Endothelial cell of umbilical vein (primary cell): ENCODE data around the gene KCTD16. TPM values are rescaled to one million over a fixed set of nuclear protein-coding genes. Genes with fewer than 3 reads are reported as not detected.

Experiments
- BruUV-seq: library from RNA; stranded (reverse); fragments of 400-500 nt; replicated peaks from 2 replicates; lab custom pipeline; 2021; lab: Mats Ljungman, UMichigan
- CTCF ChIA-PET: fragments of 300-600, 350-600 bp; sonication (Branson Sonifier 250); formaldehyde crosslinking; loops from one replicate; lab custom pipeline; 2021; ENCODE audit warnings: antibody characterized with exemption, inconsistent platforms; lab: Charles Lee
- POLR2A ChIA-PET: fragments of 300-600, 350-600 bp; sonication (Branson Sonifier 250); formaldehyde crosslinking; loops from one replicate; lab custom pipeline; 2021; ENCODE audit warnings: antibody characterized with exemption, inconsistent platforms; lab: Charles Lee
- DNase-seq: peaks from one replicate; pipeline ENCODE4 v3.0.0-alpha.2; 2011; ENCODE audit warnings: low read depth, low spot score
- FAIRE-seq: peaks from 2 replicates; lab custom pipeline; 2011; peaks lifted over from hg19 to GRCh38; lab: Jason Lieb, UNC
- H2AFZ ChIP-seq: 2 replicates; pipeline ENCODE4 v1.6.0; 2012; ENCODE audit warnings: low read depth, low read length, control low read depth, inconsistent platforms
- H3K27ac ChIP-seq: 2 replicates; pipeline ENCODE4 v1.5.1; 2011; ENCODE audit warnings: low read depth, mild to moderate bottlenecking, control low read depth, low read length, moderate library complexity; ENCODE audit not compliant: insufficient read depth
- H3K27me3 ChIP-seq, 2 experiments: 2 replicates each; pipeline versions ENCODE4 v1.6.0 to v1.6.1; 2011; ENCODE audit warnings: low read length in 2 of 2, mixed read lengths in 1 of 2; ENCODE audit not compliant: control insufficient read depth in 2 of 2, insufficient read depth in 2 of 2
- H3K36me3 ChIP-seq, 2 experiments: 2 replicates in 1 of 2; 3 replicates in 1 of 2; pipeline ENCODE4 v1.5.1; 2011; ENCODE audit warnings: low read length in 2 of 2, mild to moderate bottlenecking in 1 of 2, moderate library complexity in 1 of 2; ENCODE audit not compliant: control insufficient read depth in 2 of 2, insufficient read depth in 2 of 2; ENCODE audit errors: extremely low read depth in 1 of 2
- H3K4me1 ChIP-seq: 3 replicates; pipeline ENCODE4 v1.5.1; 2011; ENCODE audit warnings: mild to moderate bottlenecking, low read length; ENCODE audit not compliant: control insufficient read depth, insufficient read depth; ENCODE audit errors: extremely low read depth
- H3K4me2 ChIP-seq: 2 replicates; pipeline ENCODE4 v1.6.1; 2011; ENCODE audit warnings: low read length, control low read depth, mixed read lengths; ENCODE audit not compliant: insufficient read depth
- H3K4me3 ChIP-seq, 3 experiments: fragments of 200-600 bp in 1 of 3; sonication (generic), shearing (Covaris generic) in 1 of 3; replicated peaks in 1 of 3; 2 replicates each; pipeline ENCODE4 v1.5.1; 2011 to 2016; ENCODE audit warnings: control low read depth in 3 of 3, low read length in 3 of 3, mild to moderate bottlenecking in 2 of 3, inconsistent platforms in 1 of 3, low read depth in 1 of 3, moderate library complexity in 1 of 3; ENCODE audit not compliant: insufficient read depth in 1 of 3
- H3K79me2 ChIP-seq: 2 replicates; pipeline ENCODE4 v1.6.0; 2012; ENCODE audit warnings: low read length, inconsistent platforms; ENCODE audit not compliant: control insufficient read depth, insufficient read depth
- H3K9ac ChIP-seq: replicated peaks from 2 replicates; pipeline ENCODE3; 2011; ENCODE audit warnings: low read length, control low read depth; ENCODE audit not compliant: insufficient read depth; ENCODE audit errors: extremely low read depth
- H3K9me1 ChIP-seq: replicated peaks from 3 replicates; pipeline ENCODE4 v1.6.0; 2011; ENCODE audit warnings: mild to moderate bottlenecking, low read length; ENCODE audit not compliant: control insufficient read depth, insufficient read depth; ENCODE audit errors: extremely low read depth
- H3K9me3 ChIP-seq: replicated peaks from 2 replicates; pipeline ENCODE4 v1.5.1; 2012; ENCODE audit warnings: low read length, inconsistent platforms; ENCODE audit not compliant: control insufficient read depth, insufficient read depth
- H4K20me1 ChIP-seq: replicated peaks from 2 replicates; pipeline ENCODE3; 2011; ENCODE audit warnings: mild to moderate bottlenecking, low read length; ENCODE audit not compliant: control insufficient read depth, insufficient read depth; ENCODE audit errors: extremely low read depth
- CTCF ChIP-seq, 2 donors: IDR thresholded peaks; 1 replicate in 1 of 2; 2 replicates in 1 of 2; pipeline ENCODE4 v1.5.1; 2011; ENCODE audit warnings: low read length in 2 of 2, mild to moderate bottlenecking in 2 of 2, moderate library complexity in 2 of 2, control low read depth in 1 of 2, inconsistent platforms in 1 of 2, low read depth in 1 of 2; ENCODE audit not compliant: insufficient read depth in 1 of 2; ENCODE audit errors: extremely low read depth in 1 of 2
- EZH2 ChIP-seq: IDR thresholded peaks from 2 replicates; pipeline ENCODE4 v1.6.1; 2012; ENCODE audit warnings: borderline replicate concordance, low read depth, mild to moderate bottlenecking, moderate library complexity, low read length, inconsistent platforms; ENCODE audit not compliant: severe bottlenecking
- GATA2 ChIP-seq: IDR thresholded peaks from 2 replicates; pipeline ENCODE4 v1.7.0; 2011; ENCODE audit warnings: low read depth, mild to moderate bottlenecking, moderate library complexity, mixed read lengths, low read length; ENCODE audit not compliant: insufficient read length, insufficient read depth
- JUN ChIP-seq: IDR thresholded peaks from 2 replicates; pipeline ENCODE4 v1.6.1; 2011; ENCODE audit warnings: borderline replicate concordance, low read depth; ENCODE audit not compliant: insufficient read length, insufficient read depth
- MAX ChIP-seq: IDR thresholded peaks from 2 replicates; pipeline ENCODE4 v1.6.1; 2011; ENCODE audit not compliant: insufficient read depth, insufficient read length
- POLR2AphosphoS5 ChIP-seq: IDR thresholded peaks from 2 replicates; pipeline ENCODE4 v1.6.1; 2012; ENCODE audit warnings: low read depth, mild to moderate bottlenecking, control low read depth, low read length, moderate library complexity; ENCODE audit not compliant: insufficient read depth
- dilution Hi-C: fragments of 300-500 bp; cut with MboI; formaldehyde crosslinking; loops from one replicate; pipeline ENCODE4 v1.15.0; 2019; ENCODE audit warnings: low sequenced_read_pairs; ENCODE audit not compliant: extremely low pct_ligation_motif_present
- intact Hi-C: fragments of 100-400 bp; cut with micrococcal nuclease; formaldehyde crosslinking; loops from one replicate; pipeline ENCODE4 v1.10.0; 2022
- polyA plus RNA-seq, 4 experiments: library from polyadenylated mRNA; depleted of rRNA in 3 of 4; stranded (reverse) in 3 of 4; unstranded in 1 of 4; fragments of >200 nt; gene quantifications; 2 replicates each; pipeline versions ENCODE4 v1.2.1 to v1.2.3, GENCODE V29; 2011 to 2012; ENCODE audit warnings: missing spikeins in 1 of 4
- total RNA-seq: library from RNA; stranded (reverse); gene quantifications from 2 replicates; pipeline ENCODE4 v1.2.3, GENCODE V29; 2021

Gene KCTD16
- total and polyA plus RNA-seq, 2 donors (not counting 3 experiments of a cell fraction or from before 2014, with no cell fraction given), result 0.21 to 0.49 TPM

- no peaks in the 10 kb centered on the region for H3K9me1 ChIP-seq
- no peaks in the 10 kb centered on the region for H3K27me3 ChIP-seq
- H3K4me3 ChIP-seq, result no peak overlapping the region
- dilution Hi-C loops, result no loop called here
- no peak overlapping the region for H3K27ac ChIP-seq
- ChIA-PET POLR2A (no interaction called here), CTCF (interaction anchor here (1.1 kb wide), 1 partner anchor 1624 kb away, joined by 4 read pairs; no protein-coding TSS in a partner anchor)
- H3K4me1 ChIP-seq, result peaks cover 14% of the 10 kb centered on the region
- H3K79me2 ChIP-seq, result no peaks in the 10 kb centered on the region
- no peaks in the 10 kb centered on the region for H3K9me3 ChIP-seq
- FAIRE-seq (no peak), DNase-seq (peak; percentile 33)
- no peaks in the 10 kb centered on the region for H3K36me3 ChIP-seq
- intact Hi-C loops, result loop anchor here (2.0 to 10.0 kb wide), 4 partner anchors 263 to 1623 kb away; no protein-coding TSS in a partner anchor
- H2AFZ ChIP-seq, result peak overlapping the region; percentile 58
- H3K4me2 ChIP-seq, result no peak overlapping the region
- BruUV-seq, result no TSS peak
- no peak for TF ChIP-seq MAX
- no peak for TF ChIP-seq EZH2
- no peak for TF ChIP-seq GATA2
- TF ChIP-seq JUN, result no peak
- no peak for TF ChIP-seq POLR2AphosphoS5
- no peak for TF ChIP-seq CTCF (IDR thresholded peaks at IDR 0.05; ENCODE audit: extremely low read depth in 1 of 2, insufficient read depth in 1 of 2, low read depth in 1 of 2, low read length in 2 of 2)
- no peak overlapping the region for H3K9ac ChIP-seq
- no peaks in the 10 kb centered on the region for H4K20me1 ChIP-seq
Observed at GRCh38 chr5:144202072-144202471, 31.4 kb downstream of the KCTD16 start.
